Globus pallidus (tissue), 1 donor: ENCODE results near the gene ARL10.

ENCODE experiments used
- DNase-seq: peaks from one replicate; pipeline ENCODE4 v3.0.0-alpha.2; 2015; ENCODE audit warnings: low spot score

ARL10 gene

DNA sequence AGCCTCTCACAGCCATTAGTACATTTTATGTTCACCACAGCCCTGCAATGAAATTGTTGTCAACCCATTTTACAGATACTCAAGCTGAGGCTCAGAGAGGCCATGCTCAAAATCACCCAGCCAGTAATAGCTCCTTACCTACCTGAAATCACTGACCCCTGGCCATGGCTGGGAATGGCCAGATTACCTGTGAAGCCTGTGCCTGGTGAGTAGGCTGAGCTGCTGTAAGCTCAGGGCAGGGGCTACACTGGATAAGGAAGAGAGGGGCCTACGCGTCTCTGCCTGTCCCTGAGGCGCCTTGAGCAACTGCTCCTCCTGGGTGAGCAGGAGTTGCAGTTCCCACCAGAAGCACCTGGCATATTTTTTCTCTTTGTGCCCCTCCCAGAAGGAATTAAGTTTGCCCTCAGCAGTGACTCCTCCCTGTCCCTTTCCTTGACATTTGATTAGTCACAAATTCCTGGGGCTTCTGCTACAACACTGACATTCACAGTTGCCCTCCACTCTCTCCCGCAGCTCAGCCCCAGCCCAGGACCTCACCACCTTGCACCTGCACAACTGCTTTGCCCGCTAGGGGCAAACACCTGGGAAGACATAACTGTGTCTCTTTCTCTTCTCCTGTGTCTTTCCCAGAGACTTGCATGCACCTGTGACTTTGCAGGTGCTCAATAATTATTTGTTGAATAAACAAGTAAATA lies 45.3 kb downstream of the ARL10 start:
- no peak for DNase-seq

- no peak for DNase-seq
These were observed 47.4 kb downstream of the ARL10 start for GRCh38 chr5:176412517-176413254.

DNA sequence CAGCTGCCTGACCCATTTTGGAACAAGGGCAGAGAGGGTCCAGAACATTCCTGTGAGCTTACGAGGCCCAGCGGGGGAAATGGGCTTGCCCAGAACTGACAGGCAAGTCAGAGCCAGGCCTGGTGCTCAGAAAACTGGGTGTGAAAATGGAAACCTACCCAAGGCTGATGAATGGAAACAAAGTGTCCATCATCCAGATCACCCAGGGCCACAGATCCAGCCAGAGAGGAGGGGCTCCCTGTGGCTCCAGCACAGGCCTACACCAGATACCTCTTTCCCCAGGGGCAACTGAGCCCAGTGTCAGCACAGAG lies 47.9 kb downstream of the ARL10 start:
- no peak for DNase-seq

GRCh38 chr5:176413709-176414191 lies 48.5 kb downstream of the ARL10 start:
- DNase-seq, result no peak

GRCh38 chr5:176414704-176415103 lies 49.4 kb downstream of the ARL10 start:
- DNase-seq, result no peak

DNA sequence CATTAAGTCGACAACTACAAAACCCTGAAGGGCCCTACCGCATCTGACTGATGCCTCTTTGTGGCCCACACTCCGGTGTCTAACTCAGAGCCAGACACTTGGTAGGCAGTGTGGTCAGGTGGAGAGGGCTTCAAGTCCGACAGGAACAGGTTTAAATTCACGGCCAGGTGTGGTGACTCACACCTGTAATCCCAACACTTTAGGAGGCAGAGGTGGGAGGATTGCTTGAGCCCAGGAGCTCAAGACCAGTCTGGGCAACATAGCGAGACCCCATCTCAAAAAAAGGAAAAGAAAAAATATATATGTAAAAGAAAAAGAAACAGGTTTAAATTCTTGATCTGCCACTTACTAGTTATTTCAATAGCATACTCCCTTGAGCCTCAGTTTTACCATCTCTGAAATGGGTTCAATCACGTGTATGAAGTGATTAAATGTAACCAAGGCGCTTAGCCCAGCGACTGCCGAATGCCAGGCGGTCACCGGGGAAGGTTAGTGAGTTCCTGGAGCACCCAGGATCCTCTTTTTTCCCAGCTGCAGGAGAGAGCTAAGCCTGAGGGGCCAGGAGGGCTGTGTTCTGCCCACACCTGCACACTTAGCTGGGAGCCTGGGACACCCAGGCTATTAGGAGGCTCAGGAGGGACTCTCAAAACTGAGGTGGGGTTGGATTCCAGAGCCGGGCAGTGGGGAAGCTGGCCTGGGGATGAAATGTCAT lies 50.1 kb downstream of the ARL10 start:
- DNase-seq, result no peak

DNA sequence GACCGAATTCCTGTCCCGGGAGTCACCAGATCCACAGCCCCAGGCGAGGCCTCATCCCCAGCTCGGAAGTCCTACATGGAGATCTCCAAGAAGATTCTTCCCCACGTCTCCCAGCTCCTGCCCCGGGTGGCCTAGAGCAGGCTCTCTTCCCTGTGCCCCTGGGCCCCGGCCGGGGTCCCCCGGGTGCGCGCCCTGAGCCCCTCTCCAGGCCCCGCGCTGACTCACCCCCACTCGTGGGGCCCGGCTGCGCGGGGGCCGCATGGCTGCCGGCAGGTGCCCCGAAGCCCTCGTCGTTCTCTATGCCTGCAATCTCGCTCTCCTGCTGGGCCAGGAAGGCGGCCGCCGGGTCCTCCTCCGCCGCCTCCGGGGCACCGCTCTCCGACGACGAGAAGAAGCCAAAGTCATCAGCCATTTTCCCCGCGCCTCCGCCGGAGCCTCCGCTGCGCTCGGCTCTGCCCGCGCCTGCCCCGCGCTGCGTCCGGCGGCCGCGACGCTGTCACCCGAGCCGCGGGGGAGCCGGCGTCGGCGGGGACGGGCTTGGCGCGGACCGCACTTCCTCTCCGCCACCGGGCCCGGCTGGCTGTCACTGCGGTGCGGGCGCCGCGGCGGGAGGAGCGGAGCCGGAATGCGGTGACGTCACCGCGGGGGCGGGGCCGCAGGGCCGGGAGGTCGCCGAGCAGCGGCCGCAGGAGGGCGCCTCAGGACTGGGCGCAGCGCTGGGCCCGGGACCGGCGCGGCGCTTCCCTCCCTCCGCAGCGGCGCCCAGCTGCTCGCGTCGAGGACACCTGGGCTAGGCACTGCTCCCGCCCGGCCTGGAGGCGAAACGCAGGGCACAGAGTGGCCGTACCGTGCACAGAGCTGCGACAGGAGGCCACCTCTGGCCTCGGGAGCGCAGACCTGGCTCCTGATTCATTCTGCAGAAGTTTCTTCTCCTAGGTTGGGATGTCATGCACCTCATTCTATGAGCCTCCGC lies 51.0 kb downstream of the ARL10 start, which contains the start of gene CLTB:
CLTB (minus strand) TSS at position 588 of the 973 bp plus-strand sequence; CDS start at position 412, 176 bp downstream.
- DNase-seq, result peak; percentile 87

GRCh38 chr5:176416965-176417364 lies 51.7 kb downstream of the ARL10 start:
- no peak for DNase-seq

GRCh38 chr5:176418251-176418650 lies 53.0 kb downstream of the ARL10 start:
- no peak for DNase-seq

GRCh38 chr5:176420086-176420485 lies 54.8 kb downstream of the ARL10 start:
- no peak for DNase-seq

DNA sequence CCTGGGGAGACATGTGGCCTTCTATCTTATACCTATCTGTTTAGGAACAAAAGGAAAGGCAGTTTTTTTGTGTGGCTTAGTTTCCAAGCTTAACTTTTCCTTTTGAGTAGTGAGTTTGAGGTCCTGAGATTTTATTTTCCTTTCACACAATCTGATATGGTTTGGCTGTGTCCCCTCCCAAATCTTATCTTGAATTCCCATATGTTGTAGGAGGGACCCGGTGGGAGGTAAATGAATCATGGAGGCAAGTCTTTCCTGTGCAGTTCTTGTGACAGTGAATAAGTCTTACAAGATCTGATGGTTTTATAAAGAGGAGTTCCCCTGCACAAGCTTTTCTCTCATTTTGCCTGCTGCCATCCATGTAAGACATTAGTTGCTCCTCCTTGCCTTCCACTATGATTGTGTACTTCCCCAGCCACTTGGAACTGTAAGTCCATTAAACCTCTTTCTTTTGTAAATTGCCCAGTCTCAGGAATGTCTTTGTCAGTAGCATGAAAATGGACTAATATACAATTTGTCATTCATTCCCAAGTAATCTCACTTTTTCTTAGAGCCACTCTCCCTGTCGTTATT lies 55.8 kb downstream of the ARL10 start:
- DNase-seq, result no peak

GRCh38 chr5:176424181-176424580 lies 58.9 kb downstream of the ARL10 start:
- DNase-seq, result no peak

DNA sequence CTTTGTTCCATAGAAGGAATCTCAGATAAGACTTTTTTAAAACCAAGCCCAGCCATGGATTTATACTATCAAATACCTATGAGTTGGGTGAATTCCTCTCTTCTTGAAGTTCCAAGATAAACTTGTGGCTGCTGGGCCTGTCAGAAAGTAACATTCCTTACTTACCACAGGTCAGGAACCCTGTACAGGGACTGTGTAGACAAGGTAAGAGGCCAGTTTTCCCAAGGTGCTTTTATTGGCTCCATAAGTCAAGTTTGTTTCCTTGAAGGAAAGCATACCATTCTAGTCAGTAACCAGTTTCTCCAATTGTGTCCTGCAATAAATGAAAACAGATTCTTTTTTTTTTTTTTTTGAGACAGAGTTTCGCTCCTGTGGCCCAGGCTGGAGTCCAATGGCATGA lies 59.9 kb downstream of the ARL10 start:
- no peak for DNase-seq

- no peak for DNase-seq
These were observed 60.5 kb downstream of the ARL10 start for GRCh38 chr5:176425791-176426190.

DNA sequence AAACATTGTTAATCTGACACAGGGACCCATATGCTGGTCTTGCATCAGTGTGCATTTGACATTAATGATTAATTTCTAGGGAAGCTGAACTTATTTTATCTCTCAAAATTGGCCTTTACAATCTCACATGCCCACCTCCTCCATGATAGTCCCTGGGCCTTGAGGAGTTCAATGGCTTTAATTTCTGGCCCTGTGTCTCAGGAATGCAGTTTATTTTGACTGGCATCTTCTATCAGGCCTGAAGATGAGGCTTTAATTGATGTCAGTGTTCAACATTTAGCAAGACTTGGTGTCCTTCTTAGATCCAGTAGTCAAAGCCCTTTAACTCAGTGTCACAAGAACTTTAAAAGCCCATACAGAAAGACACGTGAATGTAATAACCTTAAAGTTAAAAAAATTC lies 61.6 kb downstream of the ARL10 start:
- no peak for DNase-seq

DNA sequence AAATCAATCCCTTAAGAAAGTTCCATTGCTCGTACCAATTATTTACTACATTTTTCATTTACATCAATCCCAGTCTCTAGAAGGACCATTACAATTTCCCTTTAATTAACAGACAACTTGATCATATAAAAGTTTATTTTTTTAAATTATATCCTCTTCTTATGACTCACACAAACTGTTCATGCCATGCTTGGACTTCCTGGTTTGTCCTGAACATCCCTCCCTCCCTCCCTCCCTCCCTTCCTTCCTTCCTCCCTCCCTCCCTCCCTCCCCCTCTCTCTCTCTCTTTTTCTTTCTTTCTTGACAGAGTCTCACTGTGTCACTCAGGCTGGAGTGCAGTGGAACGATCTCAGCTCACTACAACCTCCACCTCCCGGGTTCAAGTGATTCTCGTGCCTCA lies 62.7 kb downstream of the ARL10 start:
- no peak for DNase-seq

DNA sequence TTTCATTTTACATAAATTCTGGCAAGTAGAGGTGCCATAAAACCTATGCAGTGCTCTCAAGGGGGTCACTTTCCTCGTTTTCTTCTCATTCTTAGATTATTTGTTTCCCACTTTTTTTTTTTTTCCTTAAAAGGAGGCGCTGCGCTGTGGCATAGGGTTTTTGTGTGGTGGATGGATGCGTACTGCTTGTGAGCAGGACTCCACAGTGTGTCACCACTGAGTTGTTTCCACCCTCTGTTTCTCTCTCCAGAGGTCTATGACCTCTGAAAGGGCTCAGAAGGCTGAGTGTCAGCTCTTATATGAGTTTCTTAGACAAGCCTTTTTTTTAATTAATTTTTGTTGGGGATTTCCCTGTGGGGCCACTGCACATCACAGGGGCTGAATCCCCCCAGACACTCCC lies 64.7 kb downstream of the ARL10 start:
- DNase-seq, result no peak
